Occipital lobe (tissue), 2 donors: Measurements from ENCODE around the gene OXSR1. TPM values are rescaled to one million over a fixed set of nuclear protein-coding genes. Genes with fewer than 3 reads are reported as not detected.

ENCODE experiments used
- DNase-seq: peaks from one replicate; lab custom pipeline; 2025; lab: John Stamatoyannopoulos, UW
- total RNA-seq: library from RNA; depleted of rRNA; stranded (reverse); fragments of >200 nt; gene quantifications from one replicate; pipeline ENCODE4 v1.2.3, GENCODE V29; 2014

OXSR1 gene
- 54.9 TPM for total RNA-seq

DNA sequence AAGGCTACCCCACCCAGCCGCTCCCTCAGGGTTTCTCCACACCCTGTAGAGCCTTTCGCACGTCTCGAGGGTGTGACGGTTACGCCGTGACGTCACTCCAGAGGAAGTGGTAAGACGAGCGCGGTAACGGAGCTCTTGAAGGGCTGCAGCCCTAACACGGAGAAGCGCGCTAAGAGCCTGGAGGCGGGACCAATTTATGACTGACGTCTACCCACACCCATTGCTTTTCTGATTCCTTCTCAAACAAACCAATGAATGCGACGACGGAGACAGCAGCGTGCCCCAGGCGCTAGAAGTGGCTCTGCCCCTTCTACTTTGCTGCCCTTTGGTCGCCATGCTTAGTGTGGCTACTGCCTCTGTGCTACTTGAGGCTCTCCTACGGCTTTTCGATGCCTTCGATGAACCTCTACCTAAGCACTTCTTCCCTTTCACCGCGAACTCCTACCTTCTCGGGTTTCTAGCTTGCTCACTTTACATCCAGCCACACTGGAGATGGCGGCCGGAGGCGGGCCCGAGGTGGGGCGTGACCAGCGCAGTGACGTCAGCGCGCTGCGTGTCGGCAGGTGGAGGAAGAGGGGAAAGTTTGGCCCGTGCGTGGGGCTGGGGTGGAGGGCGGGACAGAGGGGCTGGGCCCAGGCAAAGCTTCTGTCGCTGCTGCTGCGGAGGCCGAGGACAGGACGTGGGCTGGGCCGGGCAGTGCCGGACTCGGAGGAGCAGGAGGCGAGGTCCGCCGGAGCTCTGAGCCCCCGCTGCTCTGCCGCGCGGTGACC, at the start of gene OXSR1:
Gene OXSR1, plus strand, starts transcription at position 586 of the 770 bp plus-strand sequence. CDS start 340 bp downstream, outside the sequence.
- peak; percentile 97 for DNase-seq

DNA sequence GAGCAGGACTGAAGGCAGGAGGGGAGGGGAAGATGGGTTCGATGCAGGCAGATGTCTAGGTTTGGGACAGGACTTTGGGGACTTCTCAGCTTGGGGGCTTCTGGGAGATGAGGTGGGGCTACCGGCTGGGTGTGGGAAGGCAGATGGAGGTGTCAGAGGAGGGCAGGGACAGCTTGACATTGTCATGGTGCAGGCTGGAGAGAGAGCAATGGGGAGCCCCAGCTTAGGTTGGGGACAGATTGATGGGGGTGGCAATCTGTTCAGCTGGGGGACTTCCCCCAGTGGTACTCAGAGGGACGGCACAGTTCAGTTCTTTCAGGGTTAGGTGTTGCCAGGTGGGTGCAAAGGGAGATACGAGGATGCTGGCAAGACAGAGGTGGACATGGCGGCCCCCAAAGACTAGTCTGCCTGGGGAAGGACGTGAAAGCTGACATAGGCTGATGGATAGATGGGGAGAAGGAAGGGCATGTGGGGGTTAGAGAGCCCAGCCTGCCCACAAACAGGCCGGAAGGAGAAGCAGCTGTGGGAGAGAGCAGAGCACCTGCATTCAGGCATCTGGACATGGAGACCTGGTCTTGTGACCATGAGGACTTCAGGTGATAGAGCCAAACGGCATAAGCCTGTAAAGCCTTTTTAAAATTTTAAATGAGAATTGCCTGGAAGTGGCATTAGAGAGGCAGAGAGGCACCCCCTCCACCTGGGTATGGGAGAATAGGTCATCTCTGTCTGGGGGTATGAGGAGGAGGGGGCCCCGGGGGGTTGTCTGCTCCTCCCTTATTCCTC, 49.5 kb upstream of the OXSR1 start:
- no peak for DNase-seq

DNA sequence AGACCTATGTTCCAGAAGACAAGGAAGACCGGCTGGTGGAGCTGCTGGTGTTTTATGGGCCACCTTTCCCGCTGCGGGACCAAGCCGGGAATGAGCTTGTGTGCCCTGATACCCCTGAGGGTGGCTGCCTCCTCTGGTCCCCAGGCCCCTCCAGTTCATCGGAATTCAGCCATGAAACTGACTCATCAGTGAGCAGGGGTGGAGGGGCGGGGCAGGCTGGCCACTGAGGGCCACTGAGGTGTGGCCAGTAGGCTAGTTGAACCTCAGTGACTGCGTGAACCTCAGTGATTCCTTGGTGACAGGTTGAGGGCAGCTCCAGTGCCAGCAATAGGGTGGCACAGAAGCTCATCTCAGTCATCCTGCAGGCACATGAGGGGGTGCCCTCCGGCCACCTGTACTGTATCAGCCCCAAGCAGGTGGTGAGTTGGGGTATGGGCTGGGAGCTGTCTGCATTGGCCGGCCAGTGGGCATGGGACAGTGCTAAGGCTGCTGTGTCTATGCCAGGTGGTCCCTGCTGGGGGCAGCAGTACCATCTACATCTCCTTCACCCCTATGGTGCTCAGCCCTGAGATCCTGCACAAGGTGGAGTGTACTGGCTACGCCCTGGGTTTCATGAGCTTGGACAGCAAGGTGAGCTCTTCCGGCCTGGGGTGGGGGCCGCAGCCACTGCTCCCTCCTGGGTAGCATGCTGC, 48.7 kb upstream of the OXSR1 start:
- no peak for DNase-seq

DNA sequence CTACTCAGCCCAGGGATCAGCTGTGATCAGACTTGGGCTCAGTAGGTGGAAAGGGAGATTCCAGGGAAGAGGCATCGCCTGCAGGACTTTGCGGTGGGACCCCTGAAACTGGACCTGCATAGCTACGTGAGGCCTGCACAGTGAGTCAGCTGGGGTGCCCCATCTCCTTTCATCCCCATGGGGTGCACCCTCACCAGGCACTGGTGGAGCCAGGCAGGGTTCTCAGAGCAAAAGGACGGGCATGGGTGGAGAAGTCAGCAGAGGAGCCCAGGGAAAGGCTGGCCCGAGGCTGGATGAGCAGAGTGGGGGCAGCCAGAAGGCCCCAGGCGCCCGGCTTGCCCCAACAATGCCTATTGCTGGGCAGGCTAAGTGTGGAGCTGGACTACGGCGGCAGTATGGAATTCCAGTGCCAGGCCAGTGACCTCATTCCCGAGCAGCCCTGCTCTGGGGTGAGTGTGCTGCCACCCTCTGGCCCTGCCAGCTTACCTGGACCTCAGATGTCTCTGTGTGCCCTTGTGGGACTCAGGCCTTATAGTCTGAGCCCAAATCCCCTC, 48.1 kb upstream of the OXSR1 start:
- DNase-seq: no peak

DNA sequence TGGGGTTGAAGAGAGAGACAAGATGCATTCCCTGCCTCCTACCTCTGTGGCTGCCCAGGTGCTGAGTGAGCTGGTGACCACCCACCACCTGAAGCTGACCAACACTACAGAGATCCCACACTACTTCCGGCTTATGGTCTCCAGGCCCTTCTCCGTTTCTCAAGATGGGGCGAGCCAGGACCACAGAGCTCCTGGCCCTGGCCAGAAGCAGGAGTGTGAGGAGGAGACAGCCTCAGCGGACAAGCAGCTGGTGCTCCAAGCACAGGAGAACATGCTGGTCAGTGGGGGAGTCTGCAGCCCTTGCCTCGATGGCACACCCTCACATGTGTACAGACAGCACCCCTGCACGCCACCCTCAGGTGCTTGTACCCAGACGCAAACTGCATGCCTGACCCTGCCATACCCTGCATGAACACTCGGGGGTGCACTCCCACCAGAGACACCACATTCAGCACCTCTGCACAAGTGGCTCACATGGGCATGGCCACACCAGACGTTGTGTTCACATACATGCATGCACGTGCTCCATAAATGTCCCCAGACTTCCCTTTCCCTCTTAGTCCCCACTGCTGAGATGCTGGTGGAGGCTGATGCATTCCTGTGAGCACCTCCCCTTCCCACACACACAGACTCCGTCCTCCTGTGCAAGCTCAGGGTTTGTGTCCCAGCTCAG, 47.5 kb upstream of the OXSR1 start:
- no peak for DNase-seq

DNA sequence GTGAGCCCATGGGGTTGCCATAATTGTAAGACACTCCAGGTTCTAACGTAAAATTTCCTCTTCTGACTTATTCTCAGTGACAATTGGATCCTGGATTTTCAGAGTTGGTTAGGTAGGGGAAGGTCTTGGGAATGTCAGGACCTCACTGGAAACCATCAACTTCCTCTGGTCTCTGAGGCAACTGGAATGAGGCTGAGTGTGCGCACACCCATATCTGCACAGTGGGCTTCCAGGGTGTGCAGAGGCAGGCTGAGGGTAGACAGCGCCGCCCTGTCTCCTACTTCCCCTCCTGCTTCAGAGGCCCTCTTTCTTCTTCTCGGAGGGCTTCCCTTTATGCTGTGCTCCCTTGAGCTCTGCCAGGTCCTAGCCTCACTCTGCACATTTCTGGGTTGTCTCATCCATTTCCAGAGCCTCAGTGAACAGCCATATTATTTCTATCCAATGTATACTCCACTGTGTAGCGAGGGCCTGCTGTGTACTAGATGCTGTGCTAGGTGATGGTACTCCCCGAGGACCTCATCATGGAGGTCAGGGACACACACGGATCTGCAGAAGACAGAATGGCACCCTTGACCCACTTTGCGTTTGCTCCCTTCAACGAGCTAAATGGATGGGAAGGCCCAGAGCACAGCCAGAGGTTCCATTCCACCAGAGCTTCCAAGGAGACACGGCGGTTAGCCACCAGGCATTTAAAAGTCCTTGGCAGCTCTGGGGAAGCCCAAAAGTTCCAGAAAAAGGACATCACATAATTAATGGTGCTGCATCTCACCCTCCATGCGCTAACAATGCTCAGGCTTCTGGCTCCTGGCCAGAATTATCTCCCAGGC, 46.7 kb upstream of the OXSR1 start:
- DNase-seq: no peak

DNA sequence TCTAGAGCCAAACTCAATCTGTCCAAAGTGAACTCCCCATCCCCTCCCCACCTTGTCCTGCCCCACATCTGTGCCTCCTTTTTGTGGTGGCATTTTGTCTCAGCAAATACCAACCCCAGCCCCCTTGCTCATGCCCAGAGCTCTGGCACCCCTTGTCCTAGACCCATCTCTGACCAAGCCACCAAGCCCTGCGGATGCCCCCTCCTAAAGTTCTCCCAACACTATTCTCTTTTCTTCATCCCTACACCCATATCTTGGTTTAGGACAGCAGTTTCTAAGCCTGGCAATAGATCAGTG, 46.1 kb upstream of the OXSR1 start:
- no peak for DNase-seq

DNA sequence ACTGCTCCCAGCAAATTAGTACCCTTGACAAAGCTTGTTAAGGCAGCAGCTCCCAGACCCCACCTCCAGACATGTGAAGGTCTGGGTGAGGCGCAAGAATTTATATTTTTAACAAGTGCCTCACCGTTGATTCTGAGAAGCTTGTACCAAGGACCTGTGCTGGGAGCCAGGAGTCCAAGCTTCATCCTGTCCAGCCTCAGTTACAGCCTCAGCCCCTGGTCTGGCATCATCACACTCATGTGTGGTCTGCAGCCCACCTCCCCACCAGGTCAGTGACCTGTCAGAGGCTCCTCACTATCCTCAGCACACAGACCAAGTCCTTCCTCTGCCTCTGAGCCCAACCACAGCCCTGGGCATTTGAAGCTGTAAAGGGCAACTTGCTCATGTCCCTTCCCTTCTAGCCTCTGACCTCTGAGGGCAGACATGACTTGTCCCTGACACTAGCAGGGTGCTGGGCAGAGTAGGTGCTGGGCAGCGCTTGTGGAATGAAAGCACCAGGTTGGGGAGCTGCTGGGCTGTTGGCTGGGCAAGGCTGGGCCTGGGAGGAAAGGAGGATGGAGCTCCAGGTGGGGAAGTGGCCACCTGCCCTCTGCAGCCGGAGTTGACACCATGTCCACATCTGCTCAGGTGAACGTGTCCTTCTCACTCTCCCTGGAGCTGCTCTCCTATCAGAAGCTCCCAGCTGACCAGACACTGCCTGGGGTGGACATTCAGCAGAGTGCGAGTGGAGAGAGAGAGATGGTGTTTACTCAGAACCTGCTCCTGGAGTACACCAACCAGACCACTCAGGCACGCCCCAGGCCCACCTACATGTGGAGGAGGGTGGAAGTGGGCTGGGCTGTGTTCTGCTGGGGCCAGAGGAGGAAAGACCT, 45.3 kb upstream of the OXSR1 start:
- no peak for DNase-seq

DNA sequence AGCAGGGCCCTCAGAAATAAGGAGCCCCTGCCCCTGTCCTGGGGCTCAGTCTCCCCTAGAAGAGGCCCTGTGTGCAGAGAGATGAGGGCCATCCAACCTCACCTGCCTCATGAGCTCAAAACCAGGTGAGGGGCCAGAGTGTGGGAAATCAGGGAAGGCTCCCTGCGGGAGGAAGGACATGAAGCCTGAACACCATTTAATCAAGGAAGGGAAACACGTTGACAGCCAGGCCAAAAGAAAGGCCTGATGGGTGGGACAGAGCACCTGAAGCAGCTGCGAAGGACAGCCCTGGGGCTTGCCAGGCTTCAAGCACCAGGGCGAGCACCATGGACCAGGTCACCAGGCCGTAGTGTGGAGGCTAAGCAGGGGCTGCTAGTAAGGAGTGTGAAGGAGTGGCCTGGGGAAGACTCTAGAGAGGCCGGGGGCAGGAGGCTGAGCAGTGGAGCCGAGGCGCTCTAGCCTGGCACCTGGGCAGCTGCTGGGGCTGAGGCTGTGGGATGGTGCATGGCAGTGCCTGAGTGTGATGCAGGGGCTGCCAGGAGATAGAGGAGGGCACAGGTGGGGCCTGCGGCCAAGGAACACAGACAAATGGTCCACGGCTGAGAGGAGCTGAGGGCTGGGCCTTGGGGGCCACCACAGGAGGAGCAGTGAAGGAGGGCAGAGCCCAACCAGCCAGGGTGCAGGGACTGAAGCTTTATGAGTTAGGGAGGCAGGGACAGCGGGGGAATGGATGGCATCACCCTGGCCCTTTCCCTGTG, 44.5 kb upstream of the OXSR1 start:
- no peak for DNase-seq

DNA sequence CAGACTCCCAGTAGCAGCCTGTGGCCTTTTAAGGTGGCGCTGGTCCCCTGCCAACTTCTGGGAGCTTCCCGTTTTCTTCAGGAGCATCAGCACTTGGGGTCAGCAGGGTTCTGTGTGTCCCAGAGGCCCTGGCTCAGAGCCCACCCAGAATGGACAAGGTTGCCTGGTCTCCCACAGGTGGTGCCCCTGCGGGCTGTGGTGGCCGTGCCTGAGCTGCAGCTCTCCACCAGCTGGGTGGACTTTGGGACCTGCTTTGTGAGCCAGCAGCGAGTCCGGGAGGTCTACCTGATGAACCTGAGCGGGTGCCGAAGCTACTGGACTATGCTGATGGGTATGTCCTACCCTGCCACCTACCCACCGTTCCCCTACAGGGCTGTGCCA, 43.9 kb upstream of the OXSR1 start:
- no peak for DNase-seq

DNA sequence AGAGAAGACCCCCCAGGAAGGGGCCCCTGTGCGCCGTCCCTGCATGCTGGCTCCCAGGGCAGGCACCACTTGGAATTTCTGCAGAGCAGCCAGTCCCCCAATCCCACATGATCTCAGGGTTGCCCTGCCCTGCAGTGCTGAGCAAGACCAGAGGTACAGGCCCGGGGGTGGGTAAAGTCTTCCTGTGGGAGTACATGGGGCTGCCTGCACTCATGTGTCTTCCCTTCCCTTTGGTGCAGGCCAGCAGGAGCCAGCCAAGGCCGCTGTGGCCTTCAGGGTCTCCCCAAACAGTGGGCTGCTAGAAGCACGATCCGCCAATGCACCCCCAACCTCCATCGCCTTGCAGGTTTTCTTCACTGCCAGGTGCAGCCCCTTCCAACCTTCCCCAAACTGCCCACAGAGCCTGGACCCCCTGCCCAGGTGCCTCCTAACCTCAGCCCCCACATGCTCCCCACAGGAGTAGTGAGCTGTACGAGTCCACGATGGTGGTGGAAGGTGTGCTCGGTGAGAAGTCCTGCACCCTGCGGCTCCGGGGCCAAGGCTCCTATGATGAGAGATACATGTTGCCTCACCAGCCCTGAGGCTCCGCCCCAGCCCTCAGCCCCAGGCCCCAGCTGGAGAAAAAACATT, 43.4 kb upstream of the OXSR1 start:
- DNase-seq: no peak

DNA sequence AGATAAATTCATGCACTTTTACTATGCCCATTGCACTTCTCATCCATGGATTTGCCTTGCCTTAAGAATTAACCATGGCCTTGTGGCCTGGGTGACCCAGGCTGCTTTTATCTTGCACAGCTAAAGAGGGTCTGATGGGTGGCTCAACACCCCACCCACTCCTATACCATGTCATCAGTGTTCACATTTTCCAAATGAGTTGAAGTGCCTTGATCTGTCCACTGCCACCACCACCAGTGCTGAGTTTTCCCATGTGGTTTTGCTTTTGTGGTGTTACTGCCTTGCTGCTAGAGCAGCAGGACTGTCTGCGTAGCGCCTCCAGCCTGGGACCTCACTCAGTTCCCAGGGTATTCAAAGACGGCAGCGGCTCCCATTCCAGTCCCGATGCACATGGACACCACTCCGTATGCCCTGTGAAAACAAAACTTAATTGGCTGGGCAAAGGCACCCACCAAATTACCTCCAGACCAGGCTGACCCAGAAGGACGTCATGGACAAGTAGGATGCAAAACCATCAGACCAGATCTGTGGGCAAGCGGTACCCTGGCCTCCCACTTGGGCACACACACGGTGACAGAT, 42.5 kb upstream of the OXSR1 start:
- no peak for DNase-seq

DNA sequence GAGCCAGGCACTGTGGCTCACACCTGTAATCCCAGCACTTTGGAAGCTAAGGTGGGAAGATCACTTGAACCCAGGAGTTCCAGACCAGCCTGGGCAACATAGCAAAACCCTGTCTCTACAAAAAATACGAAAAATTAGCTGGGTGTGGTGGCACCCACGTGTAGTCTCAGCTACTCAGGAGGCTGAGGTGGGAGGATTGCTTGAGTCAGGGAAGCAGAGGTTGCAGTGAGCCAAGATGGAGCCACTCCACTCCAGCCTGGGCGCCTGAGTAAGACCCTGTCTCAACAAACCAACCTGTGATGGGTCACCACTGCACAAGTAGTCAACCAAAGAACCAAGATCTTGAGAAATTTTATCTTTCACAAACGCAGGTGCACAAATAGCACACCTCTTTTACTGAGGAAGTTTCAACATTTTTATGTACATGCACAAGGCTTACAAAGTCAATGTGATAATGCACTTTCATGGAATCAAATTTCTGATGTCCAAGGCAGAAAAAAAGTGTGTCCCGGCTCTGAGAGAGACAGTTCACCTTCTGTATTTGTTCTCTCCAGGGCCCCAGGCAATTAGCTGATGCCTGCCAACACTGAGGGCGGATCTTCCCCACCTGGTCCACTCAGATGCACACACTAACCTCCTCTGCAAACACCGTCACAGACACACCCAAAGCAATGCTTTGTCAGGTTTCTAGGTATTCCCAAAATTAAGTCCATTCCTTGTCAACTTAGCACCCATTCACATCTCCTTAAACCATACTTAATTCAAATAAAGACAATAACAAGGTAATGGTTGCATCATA, 40.8 kb upstream of the OXSR1 start:
- no peak for DNase-seq

DNA sequence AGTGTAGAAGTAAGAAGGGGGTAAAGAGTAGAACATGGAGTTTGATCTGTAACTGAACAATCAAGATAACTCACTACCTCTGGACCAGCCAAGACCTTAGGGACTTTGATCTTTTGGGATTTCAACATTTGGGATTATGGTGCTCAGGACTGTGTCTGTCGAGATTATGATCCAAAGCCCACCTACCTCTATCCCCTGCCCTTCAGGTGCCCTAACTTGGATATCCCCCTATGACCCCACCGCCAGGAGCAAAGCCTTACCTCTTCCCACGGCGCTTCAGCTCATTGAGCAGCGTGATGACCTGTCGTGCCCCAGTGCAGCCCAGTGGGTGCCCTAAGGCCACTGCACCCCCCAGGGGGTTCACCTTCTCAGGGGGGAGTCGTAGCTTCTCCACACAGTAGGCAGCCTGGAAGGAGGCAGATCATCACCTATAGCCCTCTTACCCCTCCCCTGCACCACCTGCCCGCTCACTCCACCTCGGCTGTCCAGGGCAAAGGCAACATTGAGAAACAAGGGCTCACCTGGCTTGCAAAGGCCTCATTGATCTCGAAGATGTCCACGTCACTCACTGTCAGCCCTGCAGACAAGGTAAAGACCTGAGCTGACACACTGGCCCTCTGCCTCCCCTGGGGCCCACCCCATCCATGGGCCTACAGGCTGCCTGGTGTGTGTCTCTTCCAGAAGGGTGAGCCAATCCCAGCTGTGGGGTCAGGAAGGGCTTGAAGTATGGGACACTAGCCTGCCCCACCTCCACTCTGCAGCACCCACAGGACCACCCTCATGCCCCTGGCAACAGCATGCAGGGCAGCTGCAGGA, 39.8 kb upstream of the OXSR1 start:
- DNase-seq: no peak

DNA sequence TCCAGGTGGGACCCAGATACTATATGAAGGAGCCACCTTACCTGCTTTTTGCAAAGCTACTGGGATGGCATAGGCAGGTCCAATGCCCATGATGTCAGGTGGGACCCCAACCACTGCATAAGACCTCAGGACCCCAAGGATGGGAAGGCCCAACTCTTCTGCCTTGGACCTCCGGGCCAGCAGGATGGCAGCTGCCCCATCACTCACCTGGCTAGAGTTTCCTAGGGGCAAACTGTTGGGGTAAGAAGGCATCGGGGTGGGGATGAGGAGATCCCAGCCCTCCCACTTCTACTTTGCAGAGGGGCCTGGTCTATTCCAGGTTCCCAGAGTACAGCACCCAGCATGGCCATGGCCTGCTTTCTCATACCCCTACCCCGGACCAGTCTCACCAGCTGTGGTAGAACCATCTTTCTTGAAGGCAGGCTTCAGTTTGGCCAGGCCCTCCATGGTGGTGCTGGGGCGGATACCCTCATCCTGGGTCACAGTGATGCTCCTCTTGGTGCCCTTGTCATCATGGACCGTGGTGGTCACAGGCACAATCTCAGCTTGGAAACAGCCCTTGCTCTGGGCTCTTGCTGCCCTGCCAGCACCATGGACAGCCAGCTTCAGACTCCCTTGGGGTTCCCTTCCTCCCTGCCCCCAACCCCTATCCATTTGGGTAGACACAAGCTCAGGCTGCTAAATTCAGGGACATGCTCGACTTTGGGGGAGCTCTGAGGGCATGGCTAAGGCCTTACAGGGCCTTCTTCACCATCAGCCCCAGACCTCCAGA, 39.0 kb upstream of the OXSR1 start:
- no peak for DNase-seq
